CD4-positive, alpha-beta T cell treated with Interleukin-1 beta for 1 hour (primary cell): ENCODE measurements around the gene TMEM144.

Experiments
- DNase-seq, 2 donors: peaks; one replicate each; pipeline ENCODE4 v3.0.0-alpha.2; 2020 to 2022

The TMEM144 gene

GRCh38 chr4:158209825-158210807 is at the start of gene TMEM144:
TMEM144 (plus strand) TSS chr4:158210486; CDS start chr4:158212668, 2,182 bp downstream.
- peak in 1 of 2 donors; percentile 60 for DNase-seq

DNA sequence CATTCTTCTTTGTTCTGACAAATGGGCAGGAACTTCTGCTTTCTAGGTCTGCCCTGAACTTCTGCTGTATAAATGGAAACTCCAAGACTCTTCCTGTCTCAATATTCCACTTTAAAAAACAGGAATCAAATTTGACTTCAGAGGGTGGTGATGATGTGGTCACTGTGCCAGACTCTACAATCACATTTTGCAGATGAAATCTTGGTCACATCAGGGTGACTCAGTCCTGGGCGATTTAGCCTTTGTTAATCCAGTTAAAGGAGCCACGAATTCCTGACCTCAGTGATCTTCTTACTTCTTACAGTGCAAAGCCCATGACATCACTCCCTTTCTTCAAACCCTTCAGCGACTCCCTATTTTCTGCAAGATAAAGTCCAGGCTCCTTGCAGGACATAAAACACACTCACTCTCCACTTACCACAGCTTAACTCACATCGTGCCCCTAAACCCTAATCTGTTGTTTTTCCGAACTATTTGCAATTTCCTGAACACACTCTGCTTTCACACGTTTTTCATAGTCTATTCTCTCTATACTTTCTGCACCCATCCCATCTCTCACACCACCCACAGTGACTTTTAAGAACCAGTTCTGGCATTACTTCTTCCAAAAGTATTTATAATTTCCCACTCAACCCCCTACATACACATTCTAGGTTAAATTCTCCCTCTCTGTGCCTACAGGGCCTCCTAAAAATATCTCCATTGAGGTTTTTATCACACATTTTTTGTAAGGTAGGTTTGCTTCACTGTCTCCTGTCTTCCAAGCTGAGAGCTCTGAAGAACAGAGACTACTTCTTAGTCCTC is 48.5 kb upstream of the TMEM144 start:
- peak in 1 of 2 donors; percentile 46 for DNase-seq

DNA sequence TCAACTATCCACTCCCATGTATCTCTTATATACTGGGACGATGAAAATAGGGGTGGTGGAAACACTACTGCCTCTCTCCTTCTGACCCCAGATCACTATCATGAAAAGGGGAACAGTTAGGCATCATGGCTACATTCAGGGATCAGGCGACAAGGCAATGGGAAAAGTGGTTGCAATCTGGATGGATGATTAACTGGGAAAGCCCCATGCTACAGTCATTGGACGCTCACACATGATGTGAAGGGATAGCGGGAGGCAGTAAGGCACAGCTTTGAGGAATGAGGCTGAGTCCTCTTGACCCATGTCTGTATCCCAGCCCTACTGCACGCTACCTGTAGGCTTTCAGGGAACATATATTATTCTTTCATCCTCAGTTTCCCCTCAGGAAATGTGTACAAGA is 47.7 kb upstream of the TMEM144 start:
- no peak for DNase-seq

DNA sequence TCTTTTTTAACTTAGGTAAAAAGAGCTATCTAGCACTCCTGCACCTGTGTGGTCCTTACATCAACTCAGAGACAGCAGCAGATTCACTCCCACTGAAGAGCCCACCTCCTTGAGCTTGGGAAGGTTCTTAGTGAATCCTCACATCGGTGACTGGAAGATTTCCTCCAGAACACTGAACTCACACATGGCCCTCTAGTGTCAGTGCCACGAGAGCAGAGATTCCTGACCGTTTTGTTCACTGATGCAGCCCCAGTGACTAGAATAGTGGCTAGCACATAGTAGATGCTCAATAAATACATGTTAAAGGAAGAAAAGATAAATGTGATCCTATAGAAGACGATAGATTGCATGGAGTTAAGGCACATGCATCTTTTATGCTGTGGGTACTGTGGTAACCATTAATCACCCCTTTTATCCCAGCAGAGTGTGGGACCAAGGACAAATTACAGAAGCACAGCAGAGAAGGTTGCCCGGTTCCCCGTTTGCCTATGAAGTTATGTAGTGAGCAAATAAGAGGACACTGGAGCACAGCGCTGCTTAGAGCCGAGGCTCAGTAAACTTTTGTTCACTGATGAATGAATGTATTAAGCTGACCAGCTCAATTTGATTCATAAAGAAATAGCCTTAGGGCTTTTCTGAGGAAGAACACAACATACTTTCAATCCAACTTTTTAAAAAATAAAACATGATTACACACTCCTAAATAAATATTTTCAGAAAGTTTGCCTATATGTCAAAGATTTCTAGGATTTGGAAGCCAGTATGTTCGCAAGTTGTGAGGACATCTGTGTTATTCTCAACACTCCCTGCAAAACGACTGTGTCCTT is 46.1 kb upstream of the TMEM144 start:
- no peak for DNase-seq

- DNase-seq, result no peak
These were observed 45.5 kb upstream of the TMEM144 start for GRCh38 chr4:158164768-158165213.

- no peak for DNase-seq
These were observed 43.6 kb upstream of the TMEM144 start for GRCh38 chr4:158166701-158167100.

DNA sequence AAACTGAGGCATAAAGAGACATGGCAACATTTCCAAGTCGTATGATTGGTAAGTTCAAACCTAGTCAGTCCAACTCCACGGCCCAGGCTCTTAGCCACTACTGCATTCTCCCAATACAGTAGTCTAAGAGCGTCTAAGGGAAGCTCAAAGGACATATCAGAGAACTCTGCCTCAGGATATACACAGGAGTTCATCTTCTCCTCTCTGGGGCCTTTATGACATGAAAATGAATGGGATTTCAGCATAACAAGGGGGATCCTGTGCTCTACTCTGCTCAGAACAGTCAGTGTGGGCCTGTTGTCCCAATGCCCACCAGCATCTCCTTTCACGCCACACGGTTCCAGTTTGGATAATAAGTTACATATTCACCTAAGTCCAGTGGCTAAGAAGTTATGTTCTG is 41.7 kb upstream of the TMEM144 start:
- DNase-seq, result no peak

DNA sequence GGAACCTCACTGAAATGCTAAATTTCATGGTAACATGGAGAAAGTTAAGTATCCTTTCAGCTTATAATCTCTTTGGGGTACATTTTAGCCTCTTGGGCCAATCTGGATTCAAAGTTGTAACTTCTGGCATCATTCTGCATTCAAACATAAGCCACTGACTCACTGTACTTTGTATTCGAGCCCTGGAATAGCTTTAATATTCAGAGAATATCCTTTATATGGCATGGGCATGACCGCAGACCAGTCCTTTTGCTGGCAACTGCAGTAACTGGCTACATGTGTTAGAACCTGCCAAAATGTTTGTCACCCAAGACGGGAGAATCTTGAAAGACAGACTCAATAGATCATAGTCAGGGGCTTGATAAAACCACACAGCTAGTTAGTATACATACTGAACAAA is 40.8 kb upstream of the TMEM144 start:
- DNase-seq, result no peak

GRCh38 chr4:158169931-158170690 is 40.2 kb upstream of the TMEM144 start:
- no peak for DNase-seq

DNA sequence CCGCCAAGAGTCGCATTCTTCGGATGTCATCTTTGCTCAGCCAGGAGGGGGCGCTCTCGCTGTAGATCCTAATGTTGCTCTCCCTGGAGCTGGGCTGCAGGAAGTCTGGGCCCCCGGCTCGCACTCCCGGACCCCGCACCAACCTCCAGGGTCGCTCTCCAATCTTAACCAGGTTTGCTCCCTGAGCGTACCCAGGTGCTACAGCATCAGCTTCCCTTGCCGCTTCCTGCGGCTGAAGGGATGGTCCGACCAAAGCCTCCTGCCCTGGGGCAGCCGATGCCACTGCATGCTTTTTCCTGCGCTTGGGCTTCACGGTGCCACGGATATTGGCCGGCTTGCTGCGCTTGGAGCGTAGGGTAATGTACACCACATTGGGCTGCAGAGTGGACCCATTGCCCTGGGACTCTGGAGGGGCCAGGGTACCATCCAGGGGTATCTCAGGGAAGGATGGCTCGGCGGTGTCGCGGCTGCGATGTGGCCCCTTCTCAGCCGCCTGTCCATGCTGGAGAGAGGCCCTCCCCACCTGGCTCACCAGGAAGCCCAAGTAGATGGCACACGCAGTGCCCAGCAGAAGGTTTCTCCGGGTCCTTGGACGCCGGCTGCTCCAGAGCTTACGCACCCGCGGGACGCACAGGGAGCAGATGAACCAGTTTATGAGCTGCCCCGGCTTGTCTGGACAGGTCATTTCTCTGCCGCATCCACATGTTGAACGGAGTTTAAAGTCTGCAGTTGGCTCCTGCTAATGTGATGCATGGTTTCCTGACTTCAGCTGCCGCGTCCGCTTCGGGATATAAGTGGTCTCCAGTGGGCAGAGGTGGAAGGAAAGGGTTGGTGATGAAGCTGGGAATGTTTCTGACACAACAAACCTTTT is 39.4 kb upstream of the TMEM144 start:
- DNase-seq, result peak; percentile 1 to 37

- DNase-seq, result no peak
These were observed 37.7 kb upstream of the TMEM144 start, which contains the start of gene GASK1B for GRCh38 chr4:158172261-158173258. GASK1B (minus strand) TSS chr4:158173025; CDS start chr4:158171375, 1,650 bp downstream.

DNA sequence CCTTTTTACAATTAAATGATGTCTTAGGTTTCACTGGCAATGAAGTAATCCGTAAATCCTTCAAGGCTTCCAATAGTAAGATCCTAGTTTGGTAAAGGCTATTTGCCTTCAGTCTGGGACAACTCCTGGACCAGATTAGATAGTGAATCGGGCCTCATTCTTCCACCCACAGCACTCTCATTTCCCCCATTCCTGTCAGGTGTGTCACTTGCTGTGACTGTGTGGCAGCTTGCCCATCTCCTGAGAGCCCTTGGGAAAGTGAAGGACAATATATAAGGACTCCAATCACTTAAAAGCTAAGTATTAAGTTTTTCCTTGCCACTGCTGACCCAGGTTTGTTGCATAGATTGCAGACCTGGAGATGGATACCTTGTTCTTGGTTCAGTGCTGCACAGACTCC is 34.2 kb upstream of the TMEM144 start:
- DNase-seq, result no peak

DNA sequence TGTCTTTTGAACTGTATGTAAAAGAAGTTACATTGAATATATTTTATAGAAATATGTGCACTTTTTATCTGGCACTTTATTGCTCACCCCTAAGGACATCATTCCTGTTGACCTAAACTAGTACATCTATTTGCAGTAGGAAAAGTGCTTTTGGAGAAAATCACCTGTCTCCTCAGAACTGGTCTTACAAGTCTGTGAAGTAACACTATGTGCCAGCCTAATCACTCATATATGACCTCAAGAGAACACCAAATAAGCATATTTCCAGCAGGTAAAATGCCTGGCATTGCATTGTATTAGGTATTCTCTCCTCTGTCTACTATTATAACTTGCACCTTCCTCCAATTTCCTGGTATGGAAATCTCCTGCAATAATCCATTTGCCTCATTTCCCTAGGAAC is 33.5 kb upstream of the TMEM144 start:
- DNase-seq, result no peak

- no peak for DNase-seq
These were observed 30.8 kb upstream of the TMEM144 start for GRCh38 chr4:158179465-158179864.

DNA sequence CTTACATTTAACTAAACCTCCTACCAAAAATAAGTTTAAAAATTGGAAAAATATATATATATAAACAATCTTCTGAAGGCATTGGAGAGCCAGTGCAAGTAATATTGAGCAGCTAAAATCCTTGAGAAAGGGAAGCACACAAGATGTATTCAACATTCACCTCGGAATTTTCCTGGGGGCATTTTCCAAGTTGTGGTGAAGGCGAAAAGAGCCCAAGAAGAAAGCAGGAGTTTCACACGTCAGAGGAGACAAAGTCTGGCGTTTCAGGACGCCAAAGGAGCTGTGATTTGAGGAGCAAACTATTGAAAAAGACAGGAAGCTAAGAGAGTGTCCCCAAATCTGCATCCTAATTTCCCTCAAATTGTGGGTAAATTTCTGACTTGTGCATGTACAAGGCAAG is 28.4 kb upstream of the TMEM144 start:
- DNase-seq, result no peak

GRCh38 chr4:158182736-158183135 is 27.6 kb upstream of the TMEM144 start:
- DNase-seq, result no peak

- DNase-seq, result no peak
These were observed 23.5 kb upstream of the TMEM144 start for GRCh38 chr4:158186815-158187214.

- DNase-seq, result no peak
These were observed 20.9 kb upstream of the TMEM144 start for GRCh38 chr4:158189422-158189821.

- DNase-seq, result no peak
These were observed 19.6 kb upstream of the TMEM144 start for GRCh38 chr4:158190718-158191117.
